Measurements from ENCODE around the gene LMNB1. TPM values are rescaled to one million over a fixed set of nuclear protein-coding genes. Genes with fewer than 3 reads are reported as not detected.
A peak's percentile ranks its signal among the peaks of the same experiment; 100 is the strongest.

LMNB1 gene
- total RNA-seq, 1 experiment from 2014 or later, result 211 TPM

- Histone ChIP-seq H3K14ac (ENCODE audit: insufficient read depth, low read length) (no peak overlapping the region), H2AK5ac (ENCODE audit: insufficient read length, low read length) (no peak overlapping the region), H3K4me2 (ENCODE audit: insufficient read depth, insufficient read length, low read length) (no peak overlapping the region), H3K56ac (ENCODE audit: insufficient read length, low read depth, low read length) (no peak overlapping the region), H3K23me2 (ENCODE audit: insufficient read length, low read depth, low read length, poor library complexity, severe bottlenecking) (no peaks in the 10 kb centered on the region), H4K8ac (replicated peaks; ENCODE audit: insufficient read length, low read depth, low read length) (no peak overlapping the region), H2BK120ac (ENCODE audit: low read depth, low read length, poor library complexity, severe bottlenecking) (no peak overlapping the region), H2BK20ac (ENCODE audit: low read depth, low read length, poor library complexity, severe bottlenecking) (no peak overlapping the region), H4K5ac (ENCODE audit: insufficient read length, low read depth, low read length) (no peak overlapping the region), H3K9ac (ENCODE audit: extremely low read depth, insufficient read length, low read length) (no peak overlapping the region), H3K18ac (ENCODE audit: insufficient read length, low read depth, low read length) (no peak overlapping the region), H3K23ac (ENCODE audit: insufficient read length, low read depth, low read length) (no peak overlapping the region), H3T11ph (ENCODE audit: low read length) (no peak overlapping the region), H4K91ac (ENCODE audit: insufficient read length, low read depth, low read length) (no peak overlapping the region), H3K4me1 (ENCODE audit: insufficient read depth, low read length) (no peaks in the 10 kb centered on the region), H2BK15ac (ENCODE audit: low read depth, low read length) (no peak overlapping the region), H3K79me2 (ENCODE audit: insufficient read depth, low read length) (no peaks in the 10 kb centered on the region), H2AFZ (ENCODE audit: low read length) (no peak overlapping the region), H2BK5ac (ENCODE audit: insufficient read length, low read length) (no peak overlapping the region), H3K79me1 (ENCODE audit: insufficient read depth, low read depth, low read length, poor library complexity, severe bottlenecking) (no peaks in the 10 kb centered on the region), H3K4ac (ENCODE audit: low read depth, low read length) (no peak overlapping the region), H3K9me3 (ENCODE audit: control insufficient read depth, low read depth, low read length) (no peaks in the 10 kb centered on the region), H3K27me3 (ENCODE audit: insufficient read depth, low read length) (no peaks in the 10 kb centered on the region), H2BK12ac (ENCODE audit: insufficient read length, low read depth, low read length) (no peak overlapping the region), H3K27ac (ENCODE audit: insufficient read length, low read depth, low read length) (no peak overlapping the region), H4K20me1 (ENCODE audit: control insufficient read depth, insufficient read depth, insufficient read length) (no peaks in the 10 kb centered on the region)
- no peaks in the 10 kb centered on the region for H3K27me3 Mint-ChIP-seq (ENCODE audit: low read depth)
- H3K4me1 Mint-ChIP-seq, result no peaks in the 10 kb centered on the region; a peak in 1 of 4 replicates
- TF ChIP-seq, protein P1, sequence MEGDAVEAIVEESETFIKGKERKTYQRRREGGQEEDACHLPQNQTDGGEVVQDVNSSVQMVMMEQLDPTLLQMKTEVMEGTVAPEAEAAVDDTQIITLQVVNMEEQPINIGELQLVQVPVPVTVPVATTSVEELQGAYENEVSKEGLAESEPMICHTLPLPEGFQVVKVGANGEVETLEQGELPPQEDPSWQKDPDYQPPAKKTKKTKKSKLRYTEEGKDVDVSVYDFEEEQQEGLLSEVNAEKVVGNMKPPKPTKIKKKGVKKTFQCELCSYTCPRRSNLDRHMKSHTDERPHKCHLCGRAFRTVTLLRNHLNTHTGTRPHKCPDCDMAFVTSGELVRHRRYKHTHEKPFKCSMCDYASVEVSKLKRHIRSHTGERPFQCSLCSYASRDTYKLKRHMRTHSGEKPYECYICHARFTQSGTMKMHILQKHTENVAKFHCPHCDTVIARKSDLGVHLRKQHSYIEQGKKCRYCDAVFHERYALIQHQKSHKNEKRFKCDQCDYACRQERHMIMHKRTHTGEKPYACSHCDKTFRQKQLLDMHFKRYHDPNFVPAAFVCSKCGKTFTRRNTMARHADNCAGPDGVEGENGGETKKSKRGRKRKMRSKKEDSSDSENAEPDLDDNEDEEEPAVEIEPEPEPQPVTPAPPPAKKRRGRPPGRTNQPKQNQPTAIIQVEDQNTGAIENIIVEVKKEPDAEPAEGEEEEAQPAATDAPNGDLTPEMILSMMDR (conservative IDR thresholded peaks at IDR 0.05), result no peak
- peaks cover 39 to 85% (median 78%) of the 10 kb centered on the region in 3 experiments; a peak in 6 of 7 replicates for H3K36me3 Mint-ChIP-seq (ENCODE audit: insufficient read depth in 1 of 3, low read depth in 3 of 3)
- no CpG with 5 or more reads among the region's 8 CpGs for whole genome bisulfite sequencing (ENCODE audit: extremely low coverage, insufficient read length, low lambda C conversion rate)
- no peaks in the 10 kb centered on the region for H3K9me3 Mint-ChIP-seq
- peak overlapping the region in 2 of 3 experiments; percentile 44 to 48; a peak in 3 of 7 replicates for H3K27ac Mint-ChIP-seq
- no peak overlapping the region for H3K4me3 Mint-ChIP-seq
- DNase-seq, result no peak
Measured at GRCh38 chr5:126816649-126817048, 39.7 kb downstream of the LMNB1 start.

Data from H9 (cell line).